Activated T-cell treated with anti-CD3 and anti-CD28 coated beads, Interleukin-2, amount 50 U/mL, for 4 hours (primary cell): ENCODE data around the gene DMD. TPM values are rescaled to one million over a fixed set of nuclear protein-coding genes. Genes with fewer than 3 reads are reported as not detected.
"Not testable (repeated sequence)": the region's sequence is repeated elsewhere in the genome, so short reads cannot be mapped to it uniquely, and the experiment has no call there.

Experiments
- ATAC-seq, 2 donors: fragments of 200-7000 bp; cut with Tn5 transposase; one replicate each; pipeline ENCODE4 v1.10.0; 2021
- DNase-seq: peaks from one replicate; pipeline ENCODE4 v3.0.0-alpha.2; 2020
- H3K27me3 Mint-ChIP-seq: one replicate; pipeline ENCODE4 v1.8.0; 2021; ENCODE audit warnings: low read depth, mixed read lengths
- H3K36me3 Mint-ChIP-seq: one replicate; pipeline ENCODE4 v1.8.0; 2022; ENCODE audit warnings: mixed read lengths; ENCODE audit not compliant: insufficient read depth
- H3K4me1 Mint-ChIP-seq: one replicate; pipeline ENCODE4 v1.8.0; 2021; ENCODE audit warnings: low read depth, mixed read lengths
- H3K4me3 Mint-ChIP-seq: one replicate; pipeline ENCODE4 v1.8.0; 2021; ENCODE audit warnings: mild to moderate bottlenecking, moderate library complexity, mixed read lengths
- H3K9me3 Mint-ChIP-seq: one replicate; pipeline ENCODE4 v1.8.0; 2021; ENCODE audit warnings: mixed read lengths
- total RNA-seq, 3 donors: library from RNA; stranded (reverse); gene quantifications; one replicate each; pipeline ENCODE4 v1.2.1, GENCODE V29; 2021

DMD gene
- total RNA-seq, 3 donors from 2014 or later = 0.29 to 1.4 (median 0.40) TPM

DNA sequence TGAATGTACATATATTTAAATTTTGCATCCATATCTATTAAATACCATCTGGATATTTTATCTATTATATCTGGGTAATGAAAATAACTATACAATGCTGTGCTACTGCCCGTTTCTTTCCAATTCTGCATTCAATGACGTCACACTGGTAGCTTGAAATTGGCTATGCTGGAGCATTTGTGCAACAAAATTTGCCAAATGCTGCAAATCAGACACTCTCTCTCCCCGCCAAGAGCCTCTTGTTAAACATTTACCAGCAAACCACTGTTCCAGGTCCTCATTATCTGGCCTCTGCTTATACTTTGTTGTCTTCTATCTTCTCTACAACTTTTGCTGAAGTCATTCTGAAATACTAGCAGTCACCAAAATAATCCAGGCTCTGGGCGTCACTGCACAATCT, 1201.1 kb downstream of the DMD start:
- DNase-seq (no peak), ATAC-seq (no peak)
- Mint-ChIP-seq H3K4me3 (no peak overlapping the region), H3K9me3 (no peaks in the 10 kb centered on the region), H3K27me3 (no peaks in the 10 kb centered on the region), H3K4me1 (no peaks in the 10 kb centered on the region), H3K36me3 (no peaks in the 10 kb centered on the region)

DNA sequence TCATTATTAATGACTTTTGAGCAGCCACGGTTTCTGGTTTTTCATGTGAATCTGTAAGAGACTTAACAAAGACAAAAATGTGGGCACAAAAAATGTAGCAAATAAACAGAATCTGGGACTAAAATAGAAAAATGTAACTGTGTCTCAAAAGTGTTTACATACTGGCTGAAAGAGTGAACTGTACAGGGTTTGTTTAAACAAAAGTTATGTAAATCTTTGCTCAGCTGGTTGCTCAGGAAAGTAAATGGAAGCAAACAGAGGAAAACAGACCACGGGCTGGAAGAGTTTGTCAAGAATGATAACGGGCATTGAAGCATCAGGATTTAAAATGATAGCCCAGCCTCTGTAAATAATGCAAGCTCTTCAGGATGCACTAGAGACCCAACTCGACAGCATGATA, 1217.7 kb downstream of the DMD start:
- no peak overlapping the region for H3K4me3 Mint-ChIP-seq

DNA sequence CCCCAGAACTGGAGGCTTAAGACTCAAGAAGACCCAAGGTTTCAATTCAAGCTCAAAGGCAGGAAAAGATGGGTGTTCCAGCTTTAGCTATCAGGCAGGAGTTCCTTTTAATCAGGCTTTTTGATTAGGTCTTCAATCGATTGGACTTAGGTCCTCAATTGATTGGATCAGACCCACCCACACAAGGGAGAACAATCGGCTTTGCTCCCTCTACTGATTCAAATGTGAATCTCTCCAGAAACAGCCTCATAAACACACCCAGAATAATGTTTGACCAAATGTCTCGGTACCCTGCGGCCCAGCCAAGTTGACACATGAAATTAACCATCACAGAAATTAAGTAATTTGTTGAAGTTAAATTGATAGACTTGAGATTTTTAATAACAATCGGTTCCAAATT, 1222.4 kb downstream of the DMD start:
- no peaks in the 10 kb centered on the region for H3K36me3 Mint-ChIP-seq
- no peaks in the 10 kb centered on the region for H3K4me1 Mint-ChIP-seq
- H3K27me3 Mint-ChIP-seq = no peaks in the 10 kb centered on the region
- ATAC-seq (no peak), DNase-seq (no peak)
- peaks cover 13% of the 10 kb centered on the region for H3K9me3 Mint-ChIP-seq
- H3K4me3 Mint-ChIP-seq = no peak overlapping the region

More for the DNA sequence above, 1217.7 kb downstream of the DMD start:
- Mint-ChIP-seq H3K27me3 (no peaks in the 10 kb centered on the region), H3K9me3 (peaks cover 8% of the 10 kb centered on the region), H3K36me3 (no peaks in the 10 kb centered on the region), H3K4me1 (no peaks in the 10 kb centered on the region)
- DNase-seq = no peak
- ATAC-seq = no peak

DNA sequence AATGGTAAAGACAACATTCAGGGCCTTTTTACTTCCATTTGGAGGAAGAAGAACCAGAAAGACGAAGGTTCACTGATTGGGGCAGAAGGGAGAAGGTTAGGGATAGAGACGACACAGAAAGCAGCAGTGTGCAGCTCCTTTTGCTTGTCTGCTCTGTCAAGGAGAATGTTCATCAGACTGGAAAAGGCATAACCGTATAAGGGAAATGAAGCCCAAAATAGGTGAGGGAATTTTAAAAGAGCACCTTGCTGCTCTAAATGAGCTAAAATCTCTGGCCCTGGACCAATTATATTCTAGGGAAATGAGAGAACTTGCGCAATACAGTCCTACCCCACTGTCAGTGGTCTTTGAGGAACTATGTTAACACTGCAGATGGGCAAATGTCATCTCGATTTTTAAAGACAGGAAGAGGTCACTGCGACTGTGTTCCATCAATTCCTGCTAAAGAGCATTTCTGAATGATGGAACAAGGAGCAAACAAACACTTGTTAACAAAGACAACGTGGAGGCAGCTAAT, 1229.7 kb downstream of the DMD start:
- H3K9me3 Mint-ChIP-seq = peaks cover 12% of the 10 kb centered on the region
- H3K36me3 Mint-ChIP-seq = no peaks in the 10 kb centered on the region
- no peaks in the 10 kb centered on the region for H3K4me1 Mint-ChIP-seq
- no peaks in the 10 kb centered on the region for H3K27me3 Mint-ChIP-seq
- DNase-seq (no peak), ATAC-seq (no peak)
- H3K4me3 Mint-ChIP-seq = no peak overlapping the region

DNA sequence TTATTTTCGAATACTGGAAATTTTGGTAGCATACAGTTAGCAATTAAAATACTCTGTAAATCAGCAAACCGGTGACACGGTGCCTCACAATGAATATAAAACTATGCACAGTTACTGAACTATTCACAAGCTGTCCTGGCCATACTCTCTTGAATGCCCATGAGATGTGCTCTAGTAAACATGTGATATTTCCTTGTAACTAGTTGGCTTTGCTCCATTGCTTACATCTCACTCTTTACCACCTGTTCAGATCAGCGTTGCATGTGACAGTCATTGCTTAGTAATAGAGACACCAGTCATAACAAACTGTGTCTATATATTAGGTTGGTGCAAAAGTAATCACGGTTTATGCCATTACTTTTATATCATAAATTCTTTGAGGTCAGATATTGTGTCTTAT, 1241.6 kb downstream of the DMD start:
- no peaks in the 10 kb centered on the region for H3K4me1 Mint-ChIP-seq
- H3K9me3 Mint-ChIP-seq = no peaks in the 10 kb centered on the region
- DNase-seq (no peak), ATAC-seq (no peak)
- H3K4me3 Mint-ChIP-seq = no peak overlapping the region
- no peaks in the 10 kb centered on the region for H3K36me3 Mint-ChIP-seq
- no peaks in the 10 kb centered on the region for H3K27me3 Mint-ChIP-seq

DNA sequence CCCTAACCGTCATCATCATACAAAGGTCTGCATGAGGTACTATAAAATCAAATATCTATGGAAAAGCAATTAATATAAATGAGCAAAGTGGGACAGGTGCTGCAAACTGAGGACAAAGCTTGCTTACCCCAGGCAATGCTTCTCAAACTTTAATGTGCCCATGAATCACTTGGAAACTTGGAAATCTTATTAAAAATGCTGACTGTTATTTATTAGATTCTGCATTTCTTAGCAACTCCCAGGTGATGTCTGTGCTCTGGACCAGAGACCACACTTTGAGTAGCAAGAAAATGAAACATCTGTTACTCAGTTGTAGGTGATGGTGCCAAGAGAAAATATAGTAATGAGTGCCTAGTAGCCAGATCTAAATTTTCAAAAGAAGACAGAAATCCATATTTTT, 1249.1 kb downstream of the DMD start:
- Mint-ChIP-seq H3K36me3 (no peaks in the 10 kb centered on the region), H3K4me1 (no peaks in the 10 kb centered on the region), H3K4me3 (no peak overlapping the region), H3K9me3 (peaks cover 11% of the 10 kb centered on the region), H3K27me3 (no peaks in the 10 kb centered on the region)
- no peak for ATAC-seq
- no peak for DNase-seq

DNA sequence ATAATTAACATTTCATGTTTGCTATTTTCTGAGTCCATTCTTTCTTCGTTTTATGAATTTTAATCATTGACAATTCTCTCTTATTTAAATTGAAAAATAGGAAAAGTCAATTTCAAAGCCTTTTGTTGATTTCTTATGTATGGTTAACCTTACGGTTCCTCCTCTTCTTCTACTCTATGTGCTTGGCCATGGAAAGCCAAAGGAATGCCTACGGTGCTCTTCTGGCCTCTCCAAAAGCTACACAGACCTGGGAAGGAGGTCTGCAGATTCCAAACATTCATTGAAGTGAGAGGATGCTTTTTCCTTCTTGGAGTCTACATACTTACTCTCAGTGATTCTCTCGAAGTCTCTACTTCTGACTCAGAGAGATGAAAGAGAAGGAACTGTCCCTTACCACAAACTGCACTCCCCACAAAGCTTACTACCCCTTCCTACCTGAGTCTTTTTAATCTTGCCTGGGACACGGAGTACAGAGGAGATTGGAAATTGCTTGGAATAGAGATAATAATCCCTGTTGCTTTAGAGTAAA, 1276.4 kb downstream of the DMD start:
- no peak overlapping the region for H3K4me3 Mint-ChIP-seq
- no peak for DNase-seq
- ATAC-seq = no peak
- no peaks in the 10 kb centered on the region for H3K4me1 Mint-ChIP-seq
- no peaks in the 10 kb centered on the region for H3K27me3 Mint-ChIP-seq
- no peaks in the 10 kb centered on the region for H3K9me3 Mint-ChIP-seq
- no peaks in the 10 kb centered on the region for H3K36me3 Mint-ChIP-seq

DNA sequence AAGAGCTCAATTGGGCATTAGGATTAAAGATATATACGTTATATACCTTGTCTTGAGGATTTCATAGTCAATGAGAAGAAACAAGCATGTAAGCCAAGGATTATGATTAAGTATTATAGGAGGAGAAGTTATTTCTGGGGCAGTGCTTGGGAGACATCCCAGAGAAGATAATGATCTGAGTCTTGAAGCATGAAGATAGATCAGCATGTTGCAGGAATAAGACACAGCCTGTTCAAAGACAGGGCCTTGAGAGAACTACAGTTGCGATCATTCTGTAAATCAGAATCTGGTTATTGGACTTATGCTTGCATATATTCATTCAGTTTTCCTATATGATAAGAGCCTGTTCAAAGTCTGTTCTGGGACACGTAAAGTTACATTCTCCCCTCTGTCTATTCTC, 1277.3 kb downstream of the DMD start:
- ATAC-seq = no peak
- no peaks in the 10 kb centered on the region for H3K36me3 Mint-ChIP-seq
- H3K27me3 Mint-ChIP-seq = no peaks in the 10 kb centered on the region
- DNase-seq = no peak
- no peaks in the 10 kb centered on the region for H3K4me1 Mint-ChIP-seq
- no peak overlapping the region for H3K4me3 Mint-ChIP-seq
- H3K9me3 Mint-ChIP-seq = no peaks in the 10 kb centered on the region

DNA sequence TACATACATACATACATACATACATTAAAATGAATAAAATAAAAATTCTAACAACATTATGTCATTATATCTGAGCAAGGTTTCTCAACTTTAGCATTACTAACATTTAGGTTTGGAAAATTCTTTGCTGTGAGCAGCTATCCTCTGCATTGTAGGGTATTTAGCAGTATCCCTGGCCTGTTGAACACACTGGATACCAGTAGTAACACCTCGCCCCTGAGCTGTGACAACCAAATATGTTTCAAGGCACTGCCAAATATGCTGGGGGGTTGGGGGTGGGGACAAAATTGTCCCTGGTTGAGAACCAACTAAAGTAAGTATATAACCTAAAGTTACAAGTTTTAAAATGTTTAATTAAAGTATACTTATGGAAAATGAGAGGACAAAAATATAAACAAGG, 1278.6 kb downstream of the DMD start:
- H3K4me1 Mint-ChIP-seq = no peaks in the 10 kb centered on the region
- no peak overlapping the region for H3K4me3 Mint-ChIP-seq
- H3K9me3 Mint-ChIP-seq = no peaks in the 10 kb centered on the region
- H3K27me3 Mint-ChIP-seq = no peaks in the 10 kb centered on the region
- DNase-seq (no peak), ATAC-seq (no peak)
- H3K36me3 Mint-ChIP-seq = no peaks in the 10 kb centered on the region

DNA sequence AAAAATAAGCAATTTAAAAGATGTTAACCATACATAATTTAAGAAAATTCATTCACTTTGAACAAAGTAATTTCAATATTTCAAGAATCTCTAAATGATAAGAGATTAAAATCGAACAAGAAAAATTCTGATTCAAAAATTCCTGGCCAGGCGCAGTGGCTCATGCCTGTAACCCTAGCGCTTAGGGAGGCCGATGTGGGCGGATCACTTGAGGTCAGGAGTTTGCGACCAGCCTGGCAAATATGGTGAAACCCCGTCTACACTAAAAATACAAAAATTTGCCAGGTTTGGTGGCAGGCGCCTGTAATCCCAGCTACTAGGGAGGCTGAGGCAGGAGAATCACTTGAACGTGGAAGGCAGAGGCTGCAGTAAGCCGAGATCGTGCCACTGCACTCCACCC, 1279.0 kb downstream of the DMD start:
- H3K4me3 Mint-ChIP-seq, H3K36me3 Mint-ChIP-seq, DNase-seq, H3K4me1 Mint-ChIP-seq, H3K27me3 Mint-ChIP-seq, H3K9me3 Mint-ChIP-seq, ATAC-seq: not testable (repeated sequence)

DNA sequence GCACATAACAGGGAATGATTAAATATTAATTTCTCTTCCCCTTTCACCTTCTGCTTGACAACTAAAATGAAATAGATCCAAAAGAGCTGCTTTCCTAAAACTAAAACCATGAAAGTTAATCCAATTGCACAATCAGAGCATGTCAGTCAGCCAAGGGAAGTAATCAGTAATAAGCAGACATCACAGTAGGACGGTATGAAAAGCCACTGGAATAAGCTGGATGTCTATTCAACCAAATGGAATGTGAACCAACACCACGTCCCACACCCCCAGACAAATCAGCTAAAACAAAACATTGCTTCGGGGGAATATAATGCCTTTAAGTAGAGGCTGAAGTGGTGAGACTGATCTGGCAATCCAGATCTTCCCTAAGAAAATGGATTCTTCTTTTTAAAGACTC, 1280.1 kb downstream of the DMD start:
- Mint-ChIP-seq H3K9me3 (no peaks in the 10 kb centered on the region), H3K4me3 (no peak overlapping the region), H3K27me3 (no peaks in the 10 kb centered on the region), H3K36me3 (no peaks in the 10 kb centered on the region), H3K4me1 (no peaks in the 10 kb centered on the region)
- no peak for DNase-seq
- no peak for ATAC-seq

DNA sequence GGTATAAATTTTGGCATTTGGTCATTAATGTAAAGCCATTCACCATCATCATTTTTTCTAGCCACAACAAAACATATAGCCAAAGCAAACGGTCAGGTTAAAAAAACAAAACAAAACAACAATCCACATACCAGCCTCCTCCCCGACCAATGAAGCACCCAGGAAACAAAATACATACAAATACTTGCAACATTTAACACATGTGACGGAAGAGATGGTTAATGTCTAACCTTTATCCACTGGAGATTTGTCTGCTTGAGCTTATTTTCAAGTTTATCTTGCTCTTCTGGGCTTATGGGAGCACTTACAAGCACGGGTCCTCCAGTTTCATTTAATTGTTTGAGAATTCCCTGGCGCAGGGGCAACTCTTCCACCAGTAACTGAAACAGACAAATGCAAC, 1282.0 kb downstream of the DMD start:
- no peaks in the 10 kb centered on the region for H3K9me3 Mint-ChIP-seq
- no peak for ATAC-seq
- H3K4me3 Mint-ChIP-seq = no peak overlapping the region

DNA sequence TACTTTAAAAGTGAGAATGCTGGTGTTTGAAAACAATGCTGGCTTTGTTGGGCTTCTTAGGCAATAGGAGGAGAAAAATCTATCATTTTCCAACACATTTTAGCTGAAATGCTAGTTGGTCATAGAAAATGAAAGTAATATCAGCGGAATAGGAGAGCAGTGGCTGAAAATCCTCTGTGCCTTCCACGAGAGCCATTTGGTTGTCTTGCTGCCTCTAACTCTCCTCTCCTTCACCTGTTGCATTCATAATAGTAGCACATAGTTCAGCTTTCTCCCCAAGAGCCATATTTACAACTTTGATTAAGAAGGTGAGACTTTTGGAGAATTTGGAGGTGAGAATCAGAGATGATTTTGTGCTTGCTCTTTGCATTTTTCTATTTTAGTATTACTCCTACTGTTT, 1290.1 kb downstream of the DMD start:
- ATAC-seq (no peak), DNase-seq (no peak)
- Mint-ChIP-seq H3K27me3 (no peaks in the 10 kb centered on the region), H3K4me1 (no peaks in the 10 kb centered on the region), H3K36me3 (no peaks in the 10 kb centered on the region), H3K4me3 (no peak overlapping the region), H3K9me3 (no peaks in the 10 kb centered on the region)

More for the DNA sequence above, 1282.0 kb downstream of the DMD start:
- no peaks in the 10 kb centered on the region for H3K27me3 Mint-ChIP-seq
- no peaks in the 10 kb centered on the region for H3K4me1 Mint-ChIP-seq
- no peaks in the 10 kb centered on the region for H3K36me3 Mint-ChIP-seq
- no peak for DNase-seq

DNA sequence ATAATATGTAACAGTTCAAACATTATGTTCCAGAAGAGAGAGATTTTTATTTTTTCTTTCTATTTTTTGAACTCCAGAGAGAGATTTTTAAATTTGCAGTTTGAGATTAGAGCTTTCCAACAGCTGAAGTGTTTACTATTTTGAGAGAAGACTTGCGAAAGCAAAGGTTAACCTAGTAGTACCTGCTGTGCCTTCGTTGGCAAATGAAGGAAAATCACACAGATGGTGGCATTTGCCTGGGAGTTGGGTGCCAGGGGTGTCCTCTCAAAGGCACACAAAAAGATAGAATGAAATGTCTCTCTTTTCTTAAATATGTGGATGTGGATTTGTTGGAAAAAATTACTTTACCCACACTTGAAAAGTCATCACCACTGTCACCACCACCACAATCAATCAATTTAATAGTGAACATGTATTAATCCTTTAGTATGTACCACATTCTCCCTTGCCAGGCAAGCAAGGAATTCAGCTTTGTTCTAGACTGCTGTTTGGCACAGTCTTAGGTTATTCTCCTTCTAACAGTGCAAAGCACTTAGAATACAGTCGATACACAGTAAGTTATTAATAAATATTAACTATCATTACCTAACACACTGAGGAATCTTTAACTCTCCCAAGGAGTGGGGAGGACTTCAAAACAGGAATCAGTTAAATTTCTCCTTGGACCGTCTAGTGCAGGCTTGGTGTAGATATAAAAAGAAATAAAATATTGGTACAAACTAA, 1301.3 kb downstream of the DMD start:
- Mint-ChIP-seq H3K27me3 (no peaks in the 10 kb centered on the region), H3K4me3 (no peak overlapping the region), H3K9me3 (peaks cover 6% of the 10 kb centered on the region), H3K36me3 (no peaks in the 10 kb centered on the region), H3K4me1 (no peaks in the 10 kb centered on the region)
- DNase-seq = no peak
- no peak for ATAC-seq

DNA sequence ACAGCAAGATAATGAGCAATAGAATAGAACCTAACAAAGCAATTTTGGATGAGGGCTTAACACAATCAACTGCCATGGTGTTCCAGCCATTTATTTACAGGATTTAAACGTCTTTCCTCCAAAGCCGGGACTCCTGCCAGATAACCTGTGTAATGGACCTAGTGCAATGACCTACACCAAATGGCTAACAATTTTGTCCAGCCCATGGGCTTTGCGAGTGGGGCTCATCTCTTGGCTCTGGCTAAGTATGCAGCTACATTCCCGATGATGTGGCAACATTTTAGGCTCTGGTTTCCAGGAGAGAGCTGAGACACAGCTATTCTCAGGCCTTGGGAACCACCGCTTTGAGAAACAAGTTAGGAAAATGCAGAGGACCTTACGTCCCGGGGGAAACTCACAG, 1317.2 kb downstream of the DMD start:
- DNase-seq (no peak), ATAC-seq (no peak)
- Mint-ChIP-seq H3K9me3 (no peaks in the 10 kb centered on the region), H3K4me1 (no peaks in the 10 kb centered on the region), H3K36me3 (no peaks in the 10 kb centered on the region), H3K4me3 (no peak overlapping the region), H3K27me3 (no peaks in the 10 kb centered on the region)
